Dendritic cell treated with granulocyte-macrophage colony-stimulating factor and Interleukin-4, amounts not matched to agents 40 ng/mL and 50 ng/mL, for 4 days (primary cell): Measurements from ENCODE around the gene PTPRN2.

Experiments
- H3K27ac Mint-ChIP-seq: one replicate; pipeline ENCODE4 v1.8.0; 2022; ENCODE audit warnings: mild to moderate bottlenecking, mixed read lengths
- H3K27me3 Mint-ChIP-seq: one replicate; pipeline ENCODE4 v1.8.0; 2022; ENCODE audit warnings: mild to moderate bottlenecking, mixed read lengths
- H3K36me3 Mint-ChIP-seq: one replicate; pipeline ENCODE4 v1.8.0; 2022; ENCODE audit warnings: low read depth, mixed read lengths
- H3K4me1 Mint-ChIP-seq: one replicate; pipeline ENCODE4 v1.8.0; 2022; ENCODE audit warnings: low read depth, mixed read lengths
- H3K4me3 Mint-ChIP-seq: one replicate; pipeline ENCODE4 v1.8.0; 2022; ENCODE audit warnings: mild to moderate bottlenecking, moderate library complexity, mixed read lengths
- H3K9me3 Mint-ChIP-seq: one replicate; pipeline ENCODE4 v1.8.0; 2022; ENCODE audit warnings: mixed read lengths
- intact Hi-C: fragments of 100-400 bp; cut with micrococcal nuclease; formaldehyde crosslinking; loops from one replicate; pipeline ENCODE4 v1.15.0; 2022

PTPRN2 gene

GRCh38 chr7:158098125-158099030, 489.2 kb downstream of the PTPRN2 start:
- Mint-ChIP-seq H3K9me3 (peaks cover 8% of the 10 kb centered on the region), H3K4me3 (no peak overlapping the region), H3K4me1 (no peaks in the 10 kb centered on the region), H3K36me3 (no peaks in the 10 kb centered on the region), H3K27me3 (no peaks in the 10 kb centered on the region), H3K27ac (no peak overlapping the region)
- intact Hi-C loops, result no loop called here

- H3K27ac Mint-ChIP-seq, result no peak overlapping the region
- no peaks in the 10 kb centered on the region for H3K4me1 Mint-ChIP-seq
- no peaks in the 10 kb centered on the region for H3K36me3 Mint-ChIP-seq
- peaks cover 8% of the 10 kb centered on the region for H3K9me3 Mint-ChIP-seq
- H3K27me3 Mint-ChIP-seq, result no peaks in the 10 kb centered on the region
- no peak overlapping the region for H3K4me3 Mint-ChIP-seq
- intact Hi-C loops, result no loop called here
Measured at GRCh38 chr7:158097453-158098124, 490.0 kb downstream of the PTPRN2 start.

- intact Hi-C loops, result no loop called here
- no peaks in the 10 kb centered on the region for H3K36me3 Mint-ChIP-seq
Measured at GRCh38 chr7:158097106-158097452, 490.5 kb downstream of the PTPRN2 start.

GRCh38 chr7:158096582-158096981, 491.0 kb downstream of the PTPRN2 start:
- H3K36me3 Mint-ChIP-seq, result no peaks in the 10 kb centered on the region

More at GRCh38 chr7:158097106-158097452, 490.5 kb downstream of the PTPRN2 start:
- H3K4me3 Mint-ChIP-seq, result no peak overlapping the region
- H3K27me3 Mint-ChIP-seq, result no peaks in the 10 kb centered on the region
- no peaks in the 10 kb centered on the region for H3K4me1 Mint-ChIP-seq
- peaks cover 3% of the 10 kb centered on the region for H3K9me3 Mint-ChIP-seq
- no peak overlapping the region for H3K27ac Mint-ChIP-seq

GRCh38 chr7:158094671-158095226, 492.9 kb downstream of the PTPRN2 start:
- Mint-ChIP-seq H3K27ac (no peak overlapping the region), H3K27me3 (no peaks in the 10 kb centered on the region), H3K9me3 (peaks cover 8% of the 10 kb centered on the region), H3K4me3 (no peak overlapping the region), H3K36me3 (no peaks in the 10 kb centered on the region), H3K4me1 (no peaks in the 10 kb centered on the region)
- intact Hi-C loops, result no loop called here

More at GRCh38 chr7:158096582-158096981, 491.0 kb downstream of the PTPRN2 start:
- no peaks in the 10 kb centered on the region for H3K4me1 Mint-ChIP-seq
- H3K9me3 Mint-ChIP-seq, result peaks cover 4% of the 10 kb centered on the region
- H3K27me3 Mint-ChIP-seq, result no peaks in the 10 kb centered on the region
- H3K4me3 Mint-ChIP-seq, result no peak overlapping the region
- no peak overlapping the region for H3K27ac Mint-ChIP-seq
- intact Hi-C loops, result no loop called here

- Mint-ChIP-seq H3K4me1 (no peaks in the 10 kb centered on the region), H3K36me3 (no peaks in the 10 kb centered on the region), H3K4me3 (no peak overlapping the region), H3K27ac (no peak overlapping the region), H3K9me3 (peaks cover 13% of the 10 kb centered on the region), H3K27me3 (no peaks in the 10 kb centered on the region)
- intact Hi-C loops, result no loop called here
Measured at GRCh38 chr7:158094046-158094445, 493.6 kb downstream of the PTPRN2 start.

GRCh38 chr7:158093156-158093796, 494.3 kb downstream of the PTPRN2 start:
- intact Hi-C loops, result no loop called here
- H3K4me3 Mint-ChIP-seq, result no peak overlapping the region
- H3K27me3 Mint-ChIP-seq, result no peaks in the 10 kb centered on the region
- H3K27ac Mint-ChIP-seq, result no peak overlapping the region
- H3K4me1 Mint-ChIP-seq, result no peaks in the 10 kb centered on the region
- H3K36me3 Mint-ChIP-seq, result no peaks in the 10 kb centered on the region
- peaks cover 13% of the 10 kb centered on the region for H3K9me3 Mint-ChIP-seq

GRCh38 chr7:158087196-158087595, 500.4 kb downstream of the PTPRN2 start:
- no peak overlapping the region for H3K27ac Mint-ChIP-seq
- H3K9me3 Mint-ChIP-seq, result peaks cover 60% of the 10 kb centered on the region
- no peak overlapping the region for H3K4me3 Mint-ChIP-seq
- no peaks in the 10 kb centered on the region for H3K27me3 Mint-ChIP-seq
- H3K36me3 Mint-ChIP-seq, result no peaks in the 10 kb centered on the region
- intact Hi-C loops, result no loop called here
- H3K4me1 Mint-ChIP-seq, result no peaks in the 10 kb centered on the region

GRCh38 chr7:158085741-158086695, 501.6 kb downstream of the PTPRN2 start:
- no peak overlapping the region for H3K4me3 Mint-ChIP-seq

GRCh38 chr7:158084555-158084954, 503.1 kb downstream of the PTPRN2 start:
- Mint-ChIP-seq H3K36me3 (no peaks in the 10 kb centered on the region), H3K9me3 (peaks cover 50% of the 10 kb centered on the region), H3K27ac (no peak overlapping the region), H3K4me3 (no peak overlapping the region), H3K27me3 (no peaks in the 10 kb centered on the region), H3K4me1 (no peaks in the 10 kb centered on the region)
- intact Hi-C loops, result no loop called here

More at GRCh38 chr7:158085741-158086695, 501.6 kb downstream of the PTPRN2 start:
- Mint-ChIP-seq H3K27ac (no peak overlapping the region), H3K9me3 (peaks cover 52% of the 10 kb centered on the region), H3K4me1 (no peaks in the 10 kb centered on the region), H3K27me3 (no peaks in the 10 kb centered on the region), H3K36me3 (no peaks in the 10 kb centered on the region)
- intact Hi-C loops, result no loop called here

- H3K27ac Mint-ChIP-seq, result no peak overlapping the region
- H3K9me3 Mint-ChIP-seq, result peaks cover 47% of the 10 kb centered on the region
- intact Hi-C loops, result no loop called here
Measured at GRCh38 chr7:158083526-158084310, 503.9 kb downstream of the PTPRN2 start.

GRCh38 chr7:158082761-158083160, 504.9 kb downstream of the PTPRN2 start:
- no peaks in the 10 kb centered on the region for H3K4me1 Mint-ChIP-seq
- intact Hi-C loops, result no loop called here
- H3K36me3 Mint-ChIP-seq, result no peaks in the 10 kb centered on the region
- no peaks in the 10 kb centered on the region for H3K27me3 Mint-ChIP-seq
- peaks cover 47% of the 10 kb centered on the region for H3K9me3 Mint-ChIP-seq
- H3K27ac Mint-ChIP-seq, result no peak overlapping the region
- no peak overlapping the region for H3K4me3 Mint-ChIP-seq

More at GRCh38 chr7:158083526-158084310, 503.9 kb downstream of the PTPRN2 start:
- Mint-ChIP-seq H3K4me3 (no peak overlapping the region), H3K36me3 (no peaks in the 10 kb centered on the region), H3K4me1 (no peaks in the 10 kb centered on the region), H3K27me3 (no peaks in the 10 kb centered on the region)
